T47D (cell line): ENCODE data around the gene FGFR2.
"Not testable (repeated sequence)": the region's sequence is repeated elsewhere in the genome, so short reads cannot be mapped to it uniquely, and the experiment has no call there.

Experiments used
- DNase-seq, 2 experiments: peaks; one replicate each; pipeline versions ENCODE4 v3.0.0 to v3.0.0-alpha.2; 2011 to 2012; ENCODE audit warnings: low read depth in 1 of 2, low spot score in 1 of 2
- JUND ChIP-seq: IDR thresholded peaks from 2 replicates; pipeline ENCODE4 v1.6.1; 2012; ENCODE audit warnings: low read depth
- in situ Hi-C: cut with HindIII; loops from 2 replicates; pipeline ENCODE4 v1.10.0; 2016; ENCODE audit warnings: low sequenced_read_pairs, low pct_unique_long_range_greater_than_20kb

Gene FGFR2

DNA sequence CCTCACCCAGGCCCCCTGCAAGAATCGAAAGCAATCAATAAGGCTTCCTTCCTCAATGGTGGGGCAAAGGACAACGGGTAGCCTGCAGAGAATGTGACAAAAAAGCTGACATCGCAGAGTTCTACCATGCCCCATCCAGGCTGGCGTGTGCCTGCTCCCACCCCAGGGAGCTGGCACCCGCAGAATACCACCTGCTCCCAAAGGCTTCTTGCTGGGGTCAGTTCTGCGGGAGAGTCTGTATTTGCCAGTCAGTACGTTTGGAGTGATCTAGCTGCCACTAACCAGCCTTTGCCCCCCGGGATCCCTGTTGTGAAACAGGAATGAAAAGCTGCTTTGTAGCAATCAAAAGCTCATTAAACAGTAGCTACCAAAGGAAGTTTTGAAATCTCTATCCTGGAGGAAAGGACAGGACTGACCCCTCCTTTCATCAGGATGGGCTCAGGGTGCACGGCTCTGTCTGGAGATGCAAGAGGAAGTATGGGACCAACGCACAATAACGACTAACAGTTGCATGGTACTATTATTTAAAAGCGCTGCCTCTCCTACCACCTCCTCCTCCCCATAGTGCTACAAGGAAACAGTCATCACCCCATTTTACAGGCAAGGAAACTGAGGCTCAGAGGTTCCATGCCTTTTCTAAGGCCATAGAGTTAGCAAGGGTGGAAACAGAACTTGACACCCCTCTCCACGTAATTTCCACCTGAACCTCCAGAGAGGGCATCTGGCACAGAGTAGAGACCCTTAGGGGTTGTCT is 67.0 kb downstream of the FGFR2 start:
- DNase-seq, result no peak

DNA sequence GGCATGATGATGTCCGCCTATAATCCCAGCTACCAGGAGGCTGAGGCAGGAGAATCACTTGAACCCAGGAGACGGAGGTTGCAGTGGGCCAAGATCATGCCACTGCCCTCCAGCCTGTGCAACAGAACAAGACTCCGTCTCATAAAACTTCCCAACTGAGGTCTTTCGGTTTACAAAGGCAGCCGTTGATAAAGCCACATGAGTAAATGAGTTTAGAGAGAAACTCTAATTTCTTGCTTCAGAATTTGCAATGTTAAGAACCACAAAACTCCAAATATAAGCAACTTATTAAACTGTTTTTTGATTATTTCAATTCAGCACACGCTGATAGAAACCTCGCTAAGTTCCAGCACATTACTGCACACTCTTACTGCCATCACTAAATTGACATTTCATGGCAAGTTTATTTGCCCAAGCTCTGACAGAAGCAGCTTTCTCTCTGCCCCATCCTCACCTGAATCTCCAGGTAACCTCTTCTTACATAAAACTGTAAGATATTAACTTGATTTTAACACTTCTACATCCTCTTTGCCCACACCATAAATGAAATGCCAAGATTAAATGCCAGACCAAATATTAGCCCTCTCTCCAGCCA is 67.7 kb downstream of the FGFR2 start:
- no peak for DNase-seq
- no peak for TF ChIP-seq JUND
- in situ Hi-C loops, result no loop called here

More for the DNA sequence above, 67.0 kb downstream of the FGFR2 start:
- TF ChIP-seq JUND, result no peak
- in situ Hi-C loops, result no loop called here

DNA sequence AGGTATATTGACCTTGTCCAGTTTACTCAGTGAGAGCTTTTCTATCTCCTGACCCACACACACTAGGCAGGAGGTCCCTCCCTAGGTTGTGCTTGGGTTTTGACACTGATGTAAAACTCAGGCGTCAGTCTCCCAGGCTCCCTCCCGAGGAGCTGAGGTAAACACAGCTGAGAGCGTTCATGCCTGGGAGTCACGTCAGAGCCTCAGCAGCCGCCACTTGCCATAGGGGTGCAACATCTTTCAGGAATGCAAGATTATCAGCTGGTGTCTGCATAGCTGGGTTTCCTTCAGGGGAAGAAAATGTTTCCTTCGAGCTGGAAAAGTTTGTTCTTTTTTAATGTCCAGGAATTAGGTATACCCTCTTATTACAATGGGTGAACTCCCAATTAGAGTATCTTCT is 70.6 kb downstream of the FGFR2 start:
- no peak for TF ChIP-seq JUND
- in situ Hi-C loops, result no loop called here
- no peak for DNase-seq

DNA sequence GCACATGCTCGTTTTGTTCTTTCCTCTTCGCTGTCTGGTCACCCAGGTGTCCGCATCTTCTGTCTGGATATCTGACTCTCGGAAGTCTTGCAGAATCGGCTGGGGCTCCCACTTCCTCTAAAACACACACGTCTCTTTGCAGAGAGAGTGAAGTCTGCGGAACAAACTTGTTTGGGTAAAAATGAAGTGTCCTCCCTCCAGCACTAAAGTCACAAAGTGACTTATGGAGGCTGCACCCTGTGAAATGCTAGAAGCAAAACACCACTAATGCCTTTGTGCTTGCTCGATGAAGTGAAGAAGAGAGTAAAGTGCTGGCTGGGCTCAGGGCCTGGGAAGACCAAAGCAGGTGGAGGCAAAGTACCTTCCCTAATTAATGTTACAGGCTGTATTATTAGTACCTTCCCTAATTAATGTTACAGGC is 71.4 kb downstream of the FGFR2 start:
- DNase-seq, result no peak
- in situ Hi-C loops, result no loop called here
- TF ChIP-seq JUND, result no peak

DNA sequence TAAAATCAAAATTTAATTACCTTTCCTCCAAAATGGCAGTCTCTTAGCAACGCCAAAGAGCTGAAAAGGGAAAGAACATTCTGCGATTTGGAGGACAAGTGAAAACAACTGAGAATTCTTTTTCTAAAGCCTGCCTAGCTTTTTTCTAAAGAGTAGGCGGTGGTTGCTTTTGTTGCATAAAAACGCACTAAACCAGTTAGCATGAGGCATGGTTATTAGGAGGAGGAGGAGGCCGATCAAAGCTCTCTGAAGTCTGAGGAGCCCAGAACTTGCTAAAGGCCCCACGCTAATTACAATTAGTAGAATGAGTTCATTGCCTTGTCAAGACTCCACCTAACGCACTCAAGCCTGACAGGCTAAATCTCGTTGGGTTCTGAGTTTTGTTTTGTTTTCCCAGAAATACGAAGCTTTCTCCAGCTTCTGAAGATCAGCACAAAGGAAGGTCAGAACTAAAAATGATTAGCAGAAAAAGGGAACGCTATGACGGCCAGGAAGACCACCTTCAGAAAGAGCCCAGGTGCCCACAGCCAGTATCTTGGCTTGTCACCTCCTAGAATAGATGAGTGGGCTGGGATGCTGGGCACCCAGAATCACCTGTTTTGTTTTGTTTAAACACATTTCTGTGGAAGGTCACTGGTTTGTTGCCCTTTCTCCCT is 72.0 kb downstream of the FGFR2 start:
- in situ Hi-C loops, result no loop called here
- DNase-seq, result no peak
- TF ChIP-seq JUND, result no peak

DNA sequence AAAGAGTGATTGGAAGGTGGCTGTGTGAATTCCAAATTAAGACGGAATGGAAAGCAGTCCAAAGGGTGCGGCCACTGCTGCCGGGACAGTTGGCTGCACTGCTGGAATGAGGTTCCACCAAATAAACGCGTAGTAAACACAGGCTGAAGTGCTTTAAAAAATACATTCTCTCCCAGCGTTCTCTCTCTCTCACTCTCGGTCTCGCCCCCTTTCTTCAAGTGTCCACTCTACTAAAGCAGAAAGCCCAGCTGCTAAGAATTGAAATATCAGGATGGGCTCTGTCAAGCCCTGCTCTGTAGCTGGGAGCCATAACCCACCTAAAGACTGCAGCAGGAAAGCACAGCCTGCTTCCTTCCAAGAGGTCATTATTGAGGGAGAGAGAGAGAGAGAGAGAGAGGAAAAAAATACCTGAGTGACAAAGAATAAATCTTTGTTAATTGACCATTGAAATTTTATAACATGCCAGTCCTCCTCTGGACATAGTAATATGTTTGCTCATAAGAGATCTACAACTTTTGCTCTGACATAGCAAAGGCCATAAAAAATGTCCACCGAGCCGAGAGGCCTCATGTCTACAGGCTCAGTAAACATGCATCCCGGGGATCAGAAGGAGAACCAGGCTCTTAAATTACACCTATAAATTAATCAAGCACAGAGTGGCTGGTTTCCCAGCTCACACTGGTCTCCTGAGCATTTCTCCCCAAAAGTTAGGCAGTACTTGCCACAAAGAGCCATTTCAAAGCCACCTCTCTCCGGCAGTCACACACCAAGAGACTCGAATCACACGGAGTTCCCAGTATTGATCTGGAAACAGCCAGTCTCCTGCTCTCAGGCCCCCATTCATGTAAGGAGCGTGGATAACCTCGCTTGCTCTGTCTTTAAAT is 72.8 kb downstream of the FGFR2 start:
- in situ Hi-C loops, result no loop called here
- no peak for DNase-seq
- TF ChIP-seq JUND, result no peak

DNA sequence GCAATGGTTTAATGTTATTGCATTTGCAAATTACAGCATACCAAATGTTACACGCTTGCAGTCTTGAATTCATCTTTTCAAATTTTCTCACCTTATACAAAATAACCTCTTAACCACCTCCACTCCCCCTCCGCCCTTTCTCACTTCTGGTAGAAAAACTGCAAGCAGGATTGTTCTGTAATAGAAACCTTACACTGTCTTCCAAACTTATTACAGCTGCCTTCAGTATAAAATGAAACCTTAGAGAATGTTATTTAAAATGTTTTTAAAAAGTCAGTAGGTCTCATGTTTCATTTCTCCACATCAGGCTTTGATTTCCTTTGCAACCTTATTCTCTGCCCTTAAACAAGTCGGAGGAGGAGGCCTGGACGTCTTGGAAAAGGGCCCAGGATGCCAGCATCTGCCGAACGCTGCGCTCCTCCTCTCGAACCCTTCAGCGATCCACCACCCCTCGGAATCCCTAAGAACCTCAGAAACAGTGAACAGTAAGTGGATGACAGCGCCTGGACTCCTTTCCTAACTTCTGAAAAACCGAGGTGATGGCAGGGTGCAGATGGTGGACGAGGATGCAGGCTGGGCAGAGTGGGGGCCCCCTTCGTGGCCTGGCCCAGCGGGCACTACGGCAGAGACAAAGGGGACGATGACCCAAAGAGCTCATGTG is 74.0 kb downstream of the FGFR2 start:
- no peak for TF ChIP-seq JUND
- in situ Hi-C loops, result no loop called here
- DNase-seq, result no peak

DNA sequence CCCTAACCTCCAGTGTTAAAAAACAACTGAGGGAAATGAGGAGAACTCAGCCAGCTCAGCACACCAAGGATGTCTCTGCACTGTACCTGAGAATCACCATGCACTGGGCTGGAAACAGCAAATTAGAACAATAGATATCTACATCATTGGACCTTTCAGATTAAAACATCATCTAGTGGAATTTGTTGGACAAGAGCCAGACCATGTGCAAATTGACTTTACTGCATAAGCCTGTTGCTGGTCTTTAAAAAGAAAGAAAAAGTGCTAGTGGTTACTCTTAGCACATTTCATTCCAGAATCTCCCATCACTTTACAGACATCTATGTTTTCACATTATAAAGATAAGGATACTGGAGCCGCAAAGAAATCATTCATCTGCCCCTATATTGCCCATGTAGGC is 75.4 kb downstream of the FGFR2 start:
- in situ Hi-C loops, result no loop called here
- DNase-seq, result no peak
- TF ChIP-seq JUND, result no peak

DNA sequence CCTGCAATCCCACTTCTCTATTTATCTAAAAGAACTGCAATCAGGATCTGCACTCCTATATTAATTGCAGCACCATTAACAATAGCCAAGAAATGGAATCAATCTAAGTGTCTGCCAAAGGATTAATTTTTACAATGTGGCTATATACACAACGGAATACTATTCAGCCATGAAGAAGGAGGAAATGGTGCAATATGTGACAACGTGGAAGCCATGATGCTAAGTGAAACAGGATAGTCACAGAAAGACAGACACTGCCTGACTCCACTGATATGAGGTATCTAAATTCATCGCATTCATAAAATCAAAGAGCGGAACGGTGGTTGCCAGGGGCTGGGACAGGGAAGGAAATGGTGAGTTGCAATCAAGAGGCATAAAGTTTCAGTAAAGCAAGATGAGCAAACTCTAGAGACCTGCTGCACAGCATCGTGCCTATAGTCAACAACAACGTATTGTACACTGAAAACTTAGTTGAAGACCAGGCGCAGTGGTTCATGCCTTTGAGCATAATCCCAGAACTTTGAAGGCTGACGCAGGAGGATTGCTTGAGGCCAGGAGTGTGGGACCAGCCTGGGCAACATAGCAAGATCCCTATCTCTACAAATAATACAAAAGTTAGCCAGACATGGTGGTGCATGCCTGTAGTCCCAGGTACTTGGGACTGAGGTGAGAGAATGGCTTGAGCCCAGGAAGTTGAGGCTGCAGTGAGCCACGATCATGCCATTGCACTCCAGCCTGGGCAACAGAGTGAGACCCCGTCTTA is 76.3 kb downstream of the FGFR2 start:
- DNase-seq, result no peak
- in situ Hi-C loops, result no loop called here
- no peak for TF ChIP-seq JUND

DNA sequence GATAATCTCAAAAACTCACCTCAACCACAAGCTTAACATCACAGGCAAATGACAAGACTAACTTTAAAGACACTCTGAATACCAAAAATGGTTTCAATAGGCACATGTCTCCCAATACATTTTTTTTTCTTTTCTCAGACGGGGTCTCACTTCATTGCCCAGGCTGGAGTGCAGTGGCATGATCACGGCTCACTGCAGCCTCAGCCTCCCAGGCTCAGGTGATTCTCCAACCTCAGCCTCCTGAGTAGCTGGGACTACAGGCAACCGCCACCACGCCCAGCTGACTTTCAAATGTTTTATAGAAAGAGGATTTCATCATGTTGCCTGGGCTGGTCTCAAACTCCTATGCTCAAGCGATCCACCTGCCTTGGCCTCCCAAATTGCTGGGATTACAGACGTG is 77.7 kb downstream of the FGFR2 start:
- in situ Hi-C loops, DNase-seq: not testable (repeated sequence)

DNA sequence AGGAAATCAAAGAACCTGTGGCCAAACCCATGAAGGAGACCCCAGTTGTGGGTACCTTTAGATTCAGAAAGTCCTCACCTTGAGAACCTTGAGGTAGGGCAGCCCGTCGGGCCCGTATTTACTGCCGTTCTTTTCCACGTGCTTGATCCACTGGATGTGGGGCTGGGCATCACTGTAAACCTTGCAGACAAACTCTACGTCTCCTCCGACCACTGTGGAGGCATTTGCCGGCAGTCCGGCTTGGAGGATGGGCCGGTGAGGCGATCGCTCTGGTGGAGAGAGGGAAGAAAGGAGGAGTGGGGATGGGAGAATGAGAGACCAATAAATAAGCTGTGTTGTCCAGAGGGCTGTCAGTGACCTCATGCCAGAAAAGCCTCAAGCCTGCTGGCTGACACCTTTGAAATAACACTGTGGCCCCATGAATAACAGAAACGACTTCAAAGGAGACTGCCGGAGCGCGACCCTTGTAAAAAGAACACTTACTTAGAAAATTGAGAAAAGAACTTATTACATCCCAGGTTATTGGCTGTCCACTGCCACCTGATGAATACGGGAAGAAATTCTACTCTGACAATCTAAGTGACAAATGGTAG is 78.2 kb downstream of the FGFR2 start:
- TF ChIP-seq JUND, result no peak
- in situ Hi-C loops, result no loop called here

More for the DNA sequence above, 78.2 kb downstream of the FGFR2 start:
- DNase-seq, result no peak
